ENCODE results near the gene DNAJC21. TPM values are rescaled to one million over a fixed set of nuclear protein-coding genes. Genes with fewer than 3 reads are reported as not detected.

The DNAJC21 gene
- total RNA-seq, 1 experiment from 2014 or later = 34.7 TPM

GRCh38 chr5:34941936-34942335 is 12.6 kb downstream of the DNAJC21 start:
- RAD21 ChIA-PET (ENCODE audit: low non-redundant PET in 1 of 2, low total read pairs in 2 of 2, uncharacterized antibody in 2 of 2, unreplicated experiment in 2 of 2) = no interaction called here
- Histone ChIP-seq H3K9me3 (ENCODE audit: control insufficient read depth in 1 of 2, insufficient read depth in 1 of 2, low read depth in 1 of 2, low read length in 2 of 2) (no peaks in the 10 kb centered on the region), H3K4me1 (ENCODE audit: control insufficient read depth in 1 of 2, insufficient read depth in 2 of 2, low read length in 2 of 2) (no peaks in the 10 kb centered on the region), H3K4me2 (ENCODE audit: low read length) (no peak overlapping the region), H4K20me1 (ENCODE audit: insufficient read depth) (no peaks in the 10 kb centered on the region), H3K4me3 (replicated peaks in 1 of 2; ENCODE audit: low read depth in 1 of 2, low read length in 2 of 2) (no peak overlapping the region), H3K79me2 (ENCODE audit: insufficient read depth, low read length) (no peaks in the 10 kb centered on the region), H3K27ac (ENCODE audit: low read depth, low read length) (no peak overlapping the region), H3K9ac (ENCODE audit: low read length) (no peak overlapping the region), H3K36me3 (ENCODE audit: control insufficient read depth in 1 of 2, insufficient read depth in 2 of 2, low read length in 2 of 2) (peaks cover 5 to 29% of the 10 kb centered on the region in 2 experiments; a peak in 2 of 4 replicates), H2AFZ (ENCODE audit: low read depth, low read length, poor library complexity, severe bottlenecking) (no peak overlapping the region), H3K27me3 (ENCODE audit: insufficient read depth, low read length) (no peaks in the 10 kb centered on the region), H3K9me2 (ENCODE audit: insufficient read depth) (no peaks in the 10 kb centered on the region)
- CTCF ChIA-PET = no interaction called here
- TF ChIP-seq ZNF274 (IDR thresholded peaks at IDR 0.05; ENCODE audit: low read depth, low read length) (no peak), TCF7L2 (IDR thresholded peaks at IDR 0.05; ENCODE audit: borderline replicate concordance, extremely low read depth, insufficient read depth, insufficient read length) (no peak), ELF1 (IDR thresholded peaks at IDR 0.05; ENCODE audit: borderline replicate concordance, low read depth) (no peak), SIN3A (IDR thresholded peaks at IDR 0.05; ENCODE audit: low read depth) (no peak), POLR2A (IDR thresholded peaks at IDR 0.05; ENCODE audit: borderline replicate concordance, extremely low read depth, insufficient read depth, insufficient read length) (no peak), CBX3 (IDR thresholded peaks at IDR 0.05; ENCODE audit: low read depth) (no peak), EGR1 (IDR thresholded peaks at IDR 0.05; ENCODE audit: low read depth) (no peak)
- DNase-seq (ENCODE audit: low read depth, low spot score) (no peak), ATAC-seq (no peak)
- BruUV-seq (replicated peaks) = no TSS peak
- POLR2A ChIA-PET = interaction anchor here (0.9 kb wide), 1 partner anchor 12 kb away, joined by 4 read pairs; the partner anchor contains the start of gene DNAJC21
- intact Hi-C loops (cut with micrococcal nuclease) = no loop called here

GRCh38 chr5:34944044-34944443 is 14.7 kb downstream of the DNAJC21 start:
- no peak overlapping the region for H2AFZ ChIP-seq (ENCODE audit: low read depth, low read length, poor library complexity, severe bottlenecking)
- RAD21 ChIA-PET (ENCODE audit: low non-redundant PET in 1 of 2, low total read pairs in 2 of 2, uncharacterized antibody in 2 of 2, unreplicated experiment in 2 of 2) = no interaction called here
- no peaks in the 10 kb centered on the region for H3K79me2 ChIP-seq (ENCODE audit: insufficient read depth, low read length)
- DNase-seq (ENCODE audit: low read depth, low spot score) = no peak
- no peak overlapping the region for H3K27ac ChIP-seq (ENCODE audit: low read depth, low read length)
- no peak overlapping the region for H3K9ac ChIP-seq (ENCODE audit: low read length)
- no peak for ATAC-seq
- H3K27me3 ChIP-seq (ENCODE audit: insufficient read depth, low read length) = no peaks in the 10 kb centered on the region
- no peaks in the 10 kb centered on the region for H3K9me2 ChIP-seq (ENCODE audit: insufficient read depth)
- no peaks in the 10 kb centered on the region for H3K9me3 ChIP-seq (ENCODE audit: control insufficient read depth in 1 of 2, insufficient read depth in 1 of 2, low read depth in 1 of 2, low read length in 2 of 2)
- no TSS peak for BruUV-seq (replicated peaks)
- POLR2A ChIA-PET = no interaction called here
- no peak overlapping the region for H3K4me3 ChIP-seq (replicated peaks in 1 of 2; ENCODE audit: low read depth in 1 of 2, low read length in 2 of 2)
- no peak for TF ChIP-seq FOSL1 (IDR thresholded peaks at IDR 0.05; ENCODE audit: low read depth)
- no peak for TF ChIP-seq ATF3 (IDR thresholded peaks at IDR 0.05)
- no peak for TF ChIP-seq YY1 (IDR thresholded peaks at IDR 0.05; ENCODE audit: extremely low read depth, insufficient replicate concordance, low read depth, low read length)
- no peak for TF ChIP-seq REST (IDR thresholded peaks at IDR 0.05; ENCODE audit: low read depth)
- TF ChIP-seq CBX3 (IDR thresholded peaks at IDR 0.05; ENCODE audit: low read depth) = no peak
- intact Hi-C loops (cut with micrococcal nuclease) = no loop called here
- peaks cover 12 to 23% of the 10 kb centered on the region in 2 experiments; a peak in 2 of 4 replicates for H3K36me3 ChIP-seq (ENCODE audit: control insufficient read depth in 1 of 2, insufficient read depth in 2 of 2, low read length in 2 of 2)
- H4K20me1 ChIP-seq (ENCODE audit: insufficient read depth) = no peaks in the 10 kb centered on the region
- H3K4me1 ChIP-seq (ENCODE audit: control insufficient read depth in 1 of 2, insufficient read depth in 2 of 2, low read length in 2 of 2) = no peaks in the 10 kb centered on the region
- CTCF ChIA-PET = no interaction called here
- no peak overlapping the region for H3K4me2 ChIP-seq (ENCODE audit: low read length)
